Lung (tissue), 12 donors: ENCODE measurements around the gene TCEANC2. TPM values are rescaled to one million over a fixed set of nuclear protein-coding genes. Genes with fewer than 3 reads are reported as not detected.

ENCODE experiments used
- ATAC-seq: fragments of 200-7000 bp; cut with Tn5 transposase; one replicate; pipeline ENCODE4 v1.9.1; 2020; ENCODE audit warnings: moderate number of reproducible peaks; ENCODE audit not compliant: insufficient read depth, low FRiP score
- DNase-seq, 3 donors: peaks; one replicate each; pipeline ENCODE4 v3.0.0-alpha.2; 2013 to 2017
- H3K27ac ChIP-seq, 2 donors: one replicate each; pipeline ENCODE4 v1.5.1; 2013; ENCODE audit warnings: mild to moderate bottlenecking in 2 of 2, moderate library complexity in 2 of 2, control low read depth in 1 of 2, inconsistent platforms in 1 of 2, low read depth in 1 of 2, low read length in 1 of 2
- H3K27me3 ChIP-seq, 3 donors: one replicate each; pipeline ENCODE4 v1.5.1; 2013; ENCODE audit warnings: low read length in 2 of 3; ENCODE audit not compliant: control insufficient read depth in 3 of 3, insufficient read depth in 3 of 3
- H3K36me3 ChIP-seq, 4 donors: one replicate each; pipeline ENCODE4 v1.5.1; 2013; ENCODE audit warnings: low read length in 4 of 4, mild to moderate bottlenecking in 1 of 4, moderate library complexity in 1 of 4; ENCODE audit not compliant: control insufficient read depth in 4 of 4, insufficient read depth in 4 of 4
- H3K4me1 ChIP-seq, 5 donors: one replicate each; pipeline ENCODE4 v1.5.1; 2013; ENCODE audit warnings: low read length in 5 of 5, mild to moderate bottlenecking in 2 of 5, moderate library complexity in 1 of 5; ENCODE audit not compliant: control insufficient read depth in 5 of 5, insufficient read depth in 5 of 5
- H3K4me3 ChIP-seq: one replicate; pipeline ENCODE4 v1.5.1; 2013; ENCODE audit warnings: mild to moderate bottlenecking, control low read depth, moderate library complexity
- H3K9ac ChIP-seq, 2 donors: one replicate each; pipeline ENCODE4 v1.5.1; 2013; ENCODE audit warnings: low read length in 2 of 2, control low read depth in 1 of 2; ENCODE audit not compliant: insufficient read depth in 1 of 2
- H3K9me3 ChIP-seq, 4 donors: one replicate each; pipeline ENCODE4 v1.5.1; 2013; ENCODE audit warnings: low read length in 3 of 4, mild to moderate bottlenecking in 1 of 4, moderate library complexity in 1 of 4; ENCODE audit not compliant: control insufficient read depth in 4 of 4, insufficient read depth in 3 of 4
- CTCF ChIP-seq: IDR thresholded peaks from 2 replicates; pipeline ENCODE4 v1.5.1; 2012; ENCODE audit warnings: mild to moderate bottlenecking; ENCODE audit errors: control extremely low read depth, extremely low read depth
- WGBS, 2 donors: extraction: QIAGEN DNeasy Blood & Tissue Kit; methylation state at CpG; one replicate each; pipeline ENCODE4 v1.1.7; 2013; 5-methylcytosine and 5-hydroxymethylcytosine counted together
- polyA plus RNA-seq, 2 donors: library from polyadenylated mRNA; stranded (reverse); fragments of 200-250 nt; gene quantifications; one replicate each; pipeline ENCODE4 v1.2.1, GENCODE V29; 2013
- total RNA-seq, 2 donors: library from RNA; depleted of rRNA in 1 of 2; stranded (reverse); fragments of >200 nt in 1 of 2; gene quantifications; one replicate each; pipeline ENCODE4 v1.2.1, GENCODE V29; 2014 to 2021
- donor health status: control.
- donor health status: control.
- donor health status: Bipolar disorder and iron deficiency.
- donor health status: healthy.
- donor health status: DM: yes; HTN: yes; CAD: no.

Gene TCEANC2
- total and polyA plus RNA-seq, 4 donors: 1.7 to 5.3 (median 3.6) TPM

DNA sequence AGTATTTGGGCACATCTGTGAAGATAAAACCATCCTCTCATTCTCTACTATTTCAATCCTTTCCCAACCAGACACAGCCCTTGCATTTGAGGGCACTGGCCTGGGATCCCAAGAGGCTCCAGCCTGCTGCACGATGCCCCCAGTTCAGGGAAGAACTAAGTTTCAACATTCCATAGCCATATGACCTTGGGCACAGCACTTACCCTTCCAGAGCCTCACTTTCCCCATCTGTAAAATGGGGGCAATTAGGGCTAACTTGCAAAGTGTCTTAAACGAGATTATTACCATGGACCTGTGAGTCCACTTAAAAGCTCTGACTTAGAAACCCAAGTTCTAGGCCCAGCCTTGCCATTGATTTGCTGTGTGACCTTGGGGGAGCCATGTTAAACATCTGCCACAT, 76.5 kb downstream of the TCEANC2 start:
- H3K36me3 ChIP-seq: no peaks in the 10 kb centered on the region
- no peak for TF ChIP-seq CTCF
- H3K9ac ChIP-seq: no peak overlapping the region
- no peaks in the 10 kb centered on the region for H3K4me1 ChIP-seq
- DNase-seq: no peak
- H3K27me3 ChIP-seq: no peaks in the 10 kb centered on the region
- 79 to 86% methylated on average over 2 of the region's 2 CpGs for WGBS, 2 donors
- no peak for ATAC-seq
- H3K27ac ChIP-seq: no peak overlapping the region
- H3K4me3 ChIP-seq: no peak overlapping the region
- no peaks in the 10 kb centered on the region for H3K9me3 ChIP-seq

DNA sequence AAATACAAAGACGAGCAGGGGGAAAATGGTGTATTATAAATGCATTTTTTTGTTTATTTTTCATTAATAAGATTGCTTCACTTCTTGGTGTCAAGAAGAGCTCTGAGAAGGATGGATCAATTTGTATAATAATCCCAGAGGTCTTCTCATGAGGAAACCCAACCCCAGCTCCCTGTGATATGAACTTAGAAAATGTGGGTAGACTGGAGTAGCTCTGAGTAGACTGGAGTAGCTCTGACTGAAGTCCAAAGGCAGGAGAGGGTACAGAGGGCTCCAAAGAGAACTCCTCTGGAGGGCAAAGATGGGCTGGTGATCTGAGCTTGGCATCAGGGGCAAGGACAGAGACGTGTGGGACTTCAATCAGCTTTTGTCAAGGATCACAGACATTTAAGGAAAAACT, 78.0 kb downstream of the TCEANC2 start:
- Histone ChIP-seq H3K9ac (no peak overlapping the region), H3K36me3 (no peaks in the 10 kb centered on the region)

DNA sequence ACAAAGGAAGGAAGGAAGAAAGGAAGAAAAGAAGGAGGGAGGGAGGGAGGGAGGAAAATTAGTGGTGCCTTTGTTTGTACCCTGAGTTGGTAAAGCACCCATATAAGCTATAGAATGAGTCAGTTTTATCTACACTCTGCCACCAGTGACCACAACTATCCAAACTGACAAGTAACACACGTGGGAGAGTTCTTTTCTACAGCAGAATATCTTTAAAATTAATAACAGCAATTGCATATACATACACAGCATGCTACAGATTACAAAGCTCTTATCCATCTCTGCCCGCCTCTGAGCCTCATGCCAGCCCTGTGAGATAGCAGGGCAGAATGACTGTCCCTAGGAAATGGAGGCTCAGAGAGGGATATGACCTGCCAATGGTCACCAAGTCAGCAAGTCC, 79.1 kb downstream of the TCEANC2 start:
- Histone ChIP-seq H3K4me3 (no peak overlapping the region), H3K27ac (no peak overlapping the region), H3K9ac (no peak overlapping the region), H3K4me1 (peaks cover 0 to 6% (median 0%) of the 10 kb centered on the region in 5 donors), H3K27me3 (no peaks in the 10 kb centered on the region), H3K9me3 (no peaks in the 10 kb centered on the region), H3K36me3 (no peaks in the 10 kb centered on the region)
- DNase-seq (no peak), ATAC-seq (no peak)
- WGBS, 2 donors: 54 to 68% methylated on average over 2 of the region's 2 CpGs
- TF ChIP-seq CTCF: no peak

More for the DNA sequence above, 78.0 kb downstream of the TCEANC2 start:
- Histone ChIP-seq H3K9me3 (no peaks in the 10 kb centered on the region), H3K27ac (no peak overlapping the region), H3K27me3 (no peaks in the 10 kb centered on the region), H3K4me1 (no peaks in the 10 kb centered on the region), H3K4me3 (no peak overlapping the region)
- DNase-seq: no peak
- WGBS, 2 donors: 64 to 71% methylated on average over 2 of the region's 2 CpGs
- TF ChIP-seq CTCF: no peak
- no peak for ATAC-seq

DNA sequence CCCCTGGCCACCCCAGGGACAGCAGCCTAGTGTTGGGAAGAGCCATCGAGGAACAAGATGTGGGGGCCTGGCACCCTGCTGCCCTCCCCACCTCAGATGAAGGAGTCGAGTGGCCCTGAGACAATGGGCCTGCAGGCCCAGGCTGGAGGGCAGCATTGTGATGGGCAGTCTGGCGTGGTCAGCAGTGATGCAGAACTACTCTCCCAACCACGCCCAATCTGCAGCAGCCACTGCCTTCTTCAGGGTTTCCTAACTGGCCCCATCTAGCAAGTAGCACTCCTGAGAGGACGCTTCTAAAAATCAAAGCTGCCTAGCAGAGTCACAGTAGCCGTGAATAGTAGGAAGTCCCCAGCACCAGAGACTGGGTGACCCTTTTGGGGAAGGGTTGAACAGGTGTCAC, 80.9 kb downstream of the TCEANC2 start:
- DNase-seq (no peak), ATAC-seq (no peak)
- Histone ChIP-seq H3K27me3 (no peaks in the 10 kb centered on the region), H3K4me1 (peaks cover 0 to 12% (median 0%) of the 10 kb centered on the region in 5 donors), H3K9ac (no peak overlapping the region), H3K27ac (no peak overlapping the region), H3K36me3 (no peaks in the 10 kb centered on the region), H3K4me3 (no peak overlapping the region), H3K9me3 (no peaks in the 10 kb centered on the region)
- 88 to 91% methylated on average over 6 of the region's 6 CpGs for WGBS, 2 donors
- no peak for TF ChIP-seq CTCF
